GM23338 (cell line): Measurements from ENCODE around the gene NUDT6. TPM values are rescaled to one million over a fixed set of nuclear protein-coding genes. Genes with fewer than 3 reads are reported as not detected.

Experiments
- ATAC-seq: fragments of 200-7000 bp; cut with Tn5 transposase; 3 replicates; pipeline ENCODE4 v1.9.1; 2020
- DNase-seq: peaks from one replicate; pipeline ENCODE4 v3.0.0-alpha.2; 2015; ENCODE audit warnings: low spot score
- H2AFZ ChIP-seq: fragments of 200-600 bp; sonication (generic); 2 replicates; pipeline ENCODE4 v1.8.0; 2016; ENCODE audit warnings: antibody characterized with exemption, mild to moderate bottlenecking, moderate library complexity
- H3F3A ChIP-seq: fragments of 200-600 bp; sonication (generic); replicated peaks from 2 replicates; pipeline ENCODE4 v1.8.0; 2017; ENCODE audit warnings: antibody characterized with exemption, mixed run types, low read depth
- H3K27ac ChIP-seq: fragments of 200-600 bp; sonication (generic); 2 replicates; pipeline ENCODE4 v1.6.1; 2016; ENCODE audit warnings: low read depth
- H3K27me3 ChIP-seq: fragments of 200-600 bp; sonication (generic); 2 replicates; pipeline ENCODE4 v1.8.0; 2016; ENCODE audit warnings: mild to moderate bottlenecking, mixed run types, moderate library complexity; ENCODE audit not compliant: insufficient read depth
- H3K36me3 ChIP-seq: fragments of 200-600 bp; sonication (generic); 2 replicates; pipeline ENCODE4 v1.8.0; 2016; ENCODE audit warnings: mild to moderate bottlenecking; ENCODE audit not compliant: insufficient read depth
- H3K4me1 ChIP-seq: fragments of 200-600 bp; sonication (generic); 2 replicates; pipeline ENCODE4 v1.8.0; 2016; ENCODE audit warnings: mild to moderate bottlenecking, moderate library complexity; ENCODE audit not compliant: insufficient read depth
- H3K4me2 ChIP-seq: fragments of 200-600 bp; sonication (generic); 2 replicates; pipeline ENCODE4 v1.7.1; 2017; ENCODE audit warnings: mixed run types
- H3K4me3 ChIP-seq: fragments of 200-600 bp; sonication (generic); 2 replicates; pipeline ENCODE4 v1.6.1; 2016; ENCODE audit warnings: mixed run types
- H3K79me2 ChIP-seq: fragments of 200-600 bp; sonication (generic); replicated peaks from 2 replicates; pipeline ENCODE4 v1.8.0; 2017; ENCODE audit warnings: mild to moderate bottlenecking; ENCODE audit not compliant: insufficient read depth
- H3K9me2 ChIP-seq: fragments of 200-600 bp; sonication (generic); 2 replicates; pipeline ENCODE4 v1.8.0; 2017; ENCODE audit not compliant: insufficient read depth
- H4K20me1 ChIP-seq: fragments of 200-600 bp; sonication (generic); replicated peaks from 2 replicates; pipeline ENCODE4 v1.8.0; 2017; ENCODE audit warnings: mild to moderate bottlenecking; ENCODE audit not compliant: insufficient read depth
- H3K27ac Mint-ChIP-seq: 2 replicates; pipeline ENCODE4 v1.8.0; 2020; ENCODE audit warnings: inconsistent platforms, mild to moderate bottlenecking, moderate library complexity, mixed read lengths
- H3K27me3 Mint-ChIP-seq: 3 replicates; pipeline ENCODE4 v1.8.0; 2022; ENCODE audit warnings: low read depth, mild to moderate bottlenecking, moderate library complexity, mixed read lengths, inconsistent platforms; ENCODE audit not compliant: insufficient read depth, poor library complexity
- H3K36me3 Mint-ChIP-seq: 3 replicates; pipeline ENCODE4 v1.8.0; 2021; ENCODE audit warnings: low read depth, mild to moderate bottlenecking, inconsistent platforms, moderate library complexity, mixed read lengths
- H3K4me1 Mint-ChIP-seq: 3 replicates; pipeline ENCODE4 v1.8.0; 2020; ENCODE audit warnings: mild to moderate bottlenecking, inconsistent platforms, mixed read lengths
- H3K4me3 Mint-ChIP-seq: 3 replicates; pipeline ENCODE4 v1.8.0; 2021; ENCODE audit warnings: moderate library complexity, mild to moderate bottlenecking, inconsistent platforms, mixed read lengths
- H3K9me3 Mint-ChIP-seq: 3 replicates; pipeline ENCODE4 v1.8.0; 2020; ENCODE audit warnings: moderate library complexity, mild to moderate bottlenecking, inconsistent platforms, mixed read lengths
- CREB1 ChIP-seq: fragments of 250-450 bp; sonication (Bioruptor Pico); IDR thresholded peaks from 2 replicates; pipeline ENCODE4 v1.5.0; 2020; ENCODE audit warnings: low read depth, mild to moderate bottlenecking, moderate library complexity
- EZH2 ChIP-seq: fragments of 200-600 bp; sonication (generic); IDR thresholded peaks from one replicate; pipeline ENCODE4 v1.8.0; 2017; ENCODE audit warnings: antibody characterized with exemption, mild to moderate bottlenecking, low read depth; ENCODE audit not compliant: unreplicated experiment
- EZH2phosphoT487 ChIP-seq: fragments of 200-600 bp; sonication (generic); IDR thresholded peaks from one replicate; pipeline ENCODE4 v1.8.1; 2018; ENCODE audit warnings: antibody characterized with exemption; ENCODE audit not compliant: unreplicated experiment
- JUNB ChIP-seq: IDR thresholded peaks from one replicate; pipeline ENCODE4 v1.6.1; 2016; ENCODE audit warnings: antibody characterized with exemption; ENCODE audit not compliant: unreplicated experiment
- POLR2AphosphoS5 ChIP-seq: IDR thresholded peaks from 2 replicates; pipeline ENCODE4 v1.6.1; 2016; ENCODE audit warnings: antibody characterized with exemption, low read depth
- ZNF114 ChIP-seq: fragments of 250-450 bp; sonication (Bioruptor Pico); IDR thresholded peaks from 2 replicates; pipeline ENCODE4 v1.5.0; 2020; ENCODE audit warnings: mild to moderate bottlenecking, moderate library complexity
- ZNF331 ChIP-seq: fragments of 250-450 bp; sonication (Bioruptor Pico); IDR thresholded peaks from 2 replicates; pipeline ENCODE4 v1.5.0; 2020; ENCODE audit warnings: low read depth, mild to moderate bottlenecking, moderate library complexity
- polyA plus RNA-seq: library from polyadenylated mRNA; unstranded; fragments of >200 nt; fragmentation: Nextera tagmentation; extraction: Ambion mirVana; gene quantifications from 2 replicates; pipeline ENCODE4 v1.2.1, GENCODE V29; 2016
- total RNA-seq: library from RNA; depleted of rRNA; stranded (reverse); fragments of >200 nt; shearing (Covaris generic); gene quantifications from 2 replicates; pipeline ENCODE4 v1.2.3, GENCODE V29; 2014
- TF ChIP-seq, protein P1 (sequence below): IDR thresholded peaks from one replicate; pipeline ENCODE4 v1.6.1; 2018; ENCODE audit warnings: antibody characterized with exemption; ENCODE audit not compliant: unreplicated experiment
- TF ChIP-seq, protein P2 (sequence below): fragments of 250-450 bp; sonication (Bioruptor Pico); IDR thresholded peaks from 2 replicates; pipeline ENCODE4 v1.5.0; 2020; ENCODE audit warnings: mild to moderate bottlenecking, moderate library complexity
- TF ChIP-seq, protein P3 (sequence below): IDR thresholded peaks from 2 replicates; pipeline ENCODE4 v1.6.1; 2016; ENCODE audit warnings: antibody characterized with exemption
- TF ChIP-seq, protein P4 (sequence below), 2 experiments: fragments of 200-600 bp in 1 of 2; sonication (generic) in 1 of 2; conservative IDR thresholded peaks; 2 replicates each; pipeline versions ENCODE4 v1.5.1 to v1.6.1; 2016 to 2017; ENCODE audit warnings: antibody characterized with exemption in 2 of 2, low read depth in 2 of 2, mild to moderate bottlenecking in 2 of 2, moderate library complexity in 1 of 2

The NUDT6 gene
- total and polyA plus RNA-seq, 2 experiments from 2014 or later: 4.9 to 9.1 TPM

DNA sequence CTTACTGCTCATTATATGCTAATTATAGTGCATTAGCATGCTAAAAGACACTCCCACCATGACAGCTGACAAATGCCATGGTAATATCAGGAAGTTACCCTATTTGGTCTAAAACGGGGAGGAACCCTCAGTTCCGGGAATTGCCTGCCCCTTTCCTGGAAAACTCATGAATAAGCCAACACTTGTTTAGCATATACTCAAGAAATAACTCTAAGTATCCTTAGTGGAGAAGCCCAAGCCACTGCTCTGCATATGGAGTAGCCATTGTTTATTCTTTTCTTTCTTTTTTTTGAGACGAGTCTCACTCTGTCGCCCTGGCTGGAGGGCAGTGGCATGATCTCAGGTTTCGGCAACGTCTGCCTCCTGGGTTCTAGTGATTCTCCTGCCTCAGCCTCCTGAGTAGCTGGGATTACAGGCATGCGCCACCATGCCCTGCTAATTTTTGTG, 15.5 kb downstream of the NUDT6 start:
- no peak overlapping the region for H3K4me2 ChIP-seq
- Mint-ChIP-seq H3K9me3 (no peaks in the 10 kb centered on the region), H3K36me3 (peaks cover 4% of the 10 kb centered on the region; the same call in 1 of the 3 replicates), H3K4me3 (no peak overlapping the region), H3K27me3 (peaks cover 10% of the 10 kb centered on the region), H3K27ac (no peak overlapping the region), H3K4me1 (peaks cover 27% of the 10 kb centered on the region; the same call in 2 of the 3 replicates)
- no peak overlapping the region for H3K4me3 ChIP-seq
- H3K36me3 ChIP-seq: no peaks in the 10 kb centered on the region
- no peak overlapping the region for H2AFZ ChIP-seq
- no peak for ATAC-seq
- H3K27me3 ChIP-seq: no peaks in the 10 kb centered on the region
- H4K20me1 ChIP-seq: no peaks in the 10 kb centered on the region
- H3K79me2 ChIP-seq: no peaks in the 10 kb centered on the region
- DNase-seq: no peak
- peaks cover 17% of the 10 kb centered on the region for H3K4me1 ChIP-seq
- TF ChIP-seq CREB1 (CRISPR knock-in tag) (no peak), ZNF331 (CRISPR knock-in tag) (no peak), EZH2phosphoT487 (no peak), EZH2 (no peak), JUNB (no peak), POLR2AphosphoS5 (no peak), ZNF114 (no peak)
- TF ChIP-seq, protein P1, sequence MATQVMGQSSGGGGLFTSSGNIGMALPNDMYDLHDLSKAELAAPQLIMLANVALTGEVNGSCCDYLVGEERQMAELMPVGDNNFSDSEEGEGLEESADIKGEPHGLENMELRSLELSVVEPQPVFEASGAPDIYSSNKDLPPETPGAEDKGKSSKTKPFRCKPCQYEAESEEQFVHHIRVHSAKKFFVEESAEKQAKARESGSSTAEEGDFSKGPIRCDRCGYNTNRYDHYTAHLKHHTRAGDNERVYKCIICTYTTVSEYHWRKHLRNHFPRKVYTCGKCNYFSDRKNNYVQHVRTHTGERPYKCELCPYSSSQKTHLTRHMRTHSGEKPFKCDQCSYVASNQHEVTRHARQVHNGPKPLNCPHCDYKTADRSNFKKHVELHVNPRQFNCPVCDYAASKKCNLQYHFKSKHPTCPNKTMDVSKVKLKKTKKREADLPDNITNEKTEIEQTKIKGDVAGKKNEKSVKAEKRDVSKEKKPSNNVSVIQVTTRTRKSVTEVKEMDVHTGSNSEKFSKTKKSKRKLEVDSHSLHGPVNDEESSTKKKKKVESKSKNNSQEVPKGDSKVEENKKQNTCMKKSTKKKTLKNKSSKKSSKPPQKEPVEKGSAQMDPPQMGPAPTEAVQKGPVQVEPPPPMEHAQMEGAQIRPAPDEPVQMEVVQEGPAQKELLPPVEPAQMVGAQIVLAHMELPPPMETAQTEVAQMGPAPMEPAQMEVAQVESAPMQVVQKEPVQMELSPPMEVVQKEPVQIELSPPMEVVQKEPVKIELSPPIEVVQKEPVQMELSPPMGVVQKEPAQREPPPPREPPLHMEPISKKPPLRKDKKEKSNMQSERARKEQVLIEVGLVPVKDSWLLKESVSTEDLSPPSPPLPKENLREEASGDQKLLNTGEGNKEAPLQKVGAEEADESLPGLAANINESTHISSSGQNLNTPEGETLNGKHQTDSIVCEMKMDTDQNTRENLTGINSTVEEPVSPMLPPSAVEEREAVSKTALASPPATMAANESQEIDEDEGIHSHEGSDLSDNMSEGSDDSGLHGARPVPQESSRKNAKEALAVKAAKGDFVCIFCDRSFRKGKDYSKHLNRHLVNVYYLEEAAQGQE: no peak
- TF ChIP-seq, protein P2, sequence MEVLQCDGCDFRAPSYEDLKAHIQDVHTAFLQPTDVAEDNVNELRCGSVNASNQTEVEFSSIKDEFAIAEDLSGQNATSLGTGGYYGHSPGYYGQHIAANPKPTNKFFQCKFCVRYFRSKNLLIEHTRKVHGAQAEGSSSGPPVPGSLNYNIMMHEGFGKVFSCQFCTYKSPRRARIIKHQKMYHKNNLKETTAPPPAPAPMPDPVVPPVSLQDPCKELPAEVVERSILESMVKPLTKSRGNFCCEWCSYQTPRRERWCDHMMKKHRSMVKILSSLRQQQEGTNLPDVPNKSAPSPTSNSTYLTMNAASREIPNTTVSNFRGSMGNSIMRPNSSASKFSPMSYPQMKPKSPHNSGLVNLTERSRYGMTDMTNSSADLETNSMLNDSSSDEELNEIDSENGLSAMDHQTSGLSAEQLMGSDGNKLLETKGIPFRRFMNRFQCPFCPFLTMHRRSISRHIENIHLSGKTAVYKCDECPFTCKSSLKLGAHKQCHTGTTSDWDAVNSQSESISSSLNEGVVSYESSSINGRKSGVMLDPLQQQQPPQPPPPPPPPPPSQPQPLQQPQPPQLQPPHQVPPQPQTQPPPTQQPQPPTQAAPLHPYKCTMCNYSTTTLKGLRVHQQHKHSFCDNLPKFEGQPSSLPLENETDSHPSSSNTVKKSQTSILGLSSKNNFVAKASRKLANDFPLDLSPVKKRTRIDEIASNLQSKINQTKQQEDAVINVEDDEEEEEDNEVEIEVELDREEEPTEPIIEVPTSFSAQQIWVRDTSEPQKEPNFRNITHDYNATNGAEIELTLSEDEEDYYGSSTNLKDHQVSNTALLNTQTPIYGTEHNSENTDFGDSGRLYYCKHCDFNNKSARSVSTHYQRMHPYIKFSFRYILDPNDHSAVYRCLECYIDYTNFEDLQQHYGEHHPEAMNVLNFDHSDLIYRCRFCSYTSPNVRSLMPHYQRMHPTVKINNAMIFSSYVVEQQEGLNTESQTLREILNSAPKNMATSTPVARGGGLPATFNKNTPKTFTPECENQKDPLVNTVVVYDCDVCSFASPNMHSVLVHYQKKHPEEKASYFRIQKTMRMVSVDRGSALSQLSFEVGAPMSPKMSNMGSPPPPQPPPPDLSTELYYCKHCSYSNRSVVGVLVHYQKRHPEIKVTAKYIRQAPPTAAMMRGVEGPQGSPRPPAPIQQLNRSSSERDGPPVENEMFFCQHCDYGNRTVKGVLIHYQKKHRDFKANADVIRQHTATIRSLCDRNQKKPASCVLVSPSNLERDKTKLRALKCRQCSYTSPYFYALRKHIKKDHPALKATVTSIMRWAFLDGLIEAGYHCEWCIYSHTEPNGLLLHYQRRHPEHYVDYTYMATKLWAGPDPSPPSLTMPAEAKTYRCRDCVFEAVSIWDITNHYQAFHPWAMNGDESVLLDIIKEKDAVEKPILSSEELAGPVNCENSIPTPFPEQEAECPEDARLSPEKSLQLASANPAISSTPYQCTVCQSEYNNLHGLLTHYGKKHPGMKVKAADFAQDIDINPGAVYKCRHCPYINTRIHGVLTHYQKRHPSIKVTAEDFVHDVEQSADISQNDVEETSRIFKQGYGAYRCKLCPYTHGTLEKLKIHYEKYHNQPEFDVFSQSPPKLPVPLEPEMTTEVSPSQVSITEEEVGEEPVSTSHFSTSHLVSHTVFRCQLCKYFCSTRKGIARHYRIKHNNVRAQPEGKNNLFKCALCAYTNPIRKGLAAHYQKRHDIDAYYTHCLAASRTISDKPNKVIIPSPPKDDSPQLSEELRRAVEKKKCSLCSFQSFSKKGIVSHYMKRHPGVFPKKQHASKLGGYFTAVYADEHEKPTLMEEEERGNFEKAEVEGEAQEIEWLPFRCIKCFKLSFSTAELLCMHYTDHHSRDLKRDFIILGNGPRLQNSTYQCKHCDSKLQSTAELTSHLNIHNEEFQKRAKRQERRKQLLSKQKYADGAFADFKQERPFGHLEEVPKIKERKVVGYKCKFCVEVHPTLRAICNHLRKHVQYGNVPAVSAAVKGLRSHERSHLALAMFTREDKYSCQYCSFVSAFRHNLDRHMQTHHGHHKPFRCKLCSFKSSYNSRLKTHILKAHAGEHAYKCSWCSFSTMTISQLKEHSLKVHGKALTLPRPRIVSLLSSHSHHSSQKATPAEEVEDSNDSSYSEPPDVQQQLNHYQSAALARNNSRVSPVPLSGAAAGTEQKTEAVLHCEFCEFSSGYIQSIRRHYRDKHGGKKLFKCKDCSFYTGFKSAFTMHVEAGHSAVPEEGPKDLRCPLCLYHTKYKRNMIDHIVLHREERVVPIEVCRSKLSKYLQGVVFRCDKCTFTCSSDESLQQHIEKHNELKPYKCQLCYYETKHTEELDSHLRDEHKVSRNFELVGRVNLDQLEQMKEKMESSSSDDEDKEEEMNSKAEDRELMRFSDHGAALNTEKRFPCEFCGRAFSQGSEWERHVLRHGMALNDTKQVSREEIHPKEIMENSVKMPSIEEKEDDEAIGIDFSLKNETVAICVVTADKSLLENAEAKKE (CRISPR knock-in tag): no peak
- TF ChIP-seq, protein P3, sequence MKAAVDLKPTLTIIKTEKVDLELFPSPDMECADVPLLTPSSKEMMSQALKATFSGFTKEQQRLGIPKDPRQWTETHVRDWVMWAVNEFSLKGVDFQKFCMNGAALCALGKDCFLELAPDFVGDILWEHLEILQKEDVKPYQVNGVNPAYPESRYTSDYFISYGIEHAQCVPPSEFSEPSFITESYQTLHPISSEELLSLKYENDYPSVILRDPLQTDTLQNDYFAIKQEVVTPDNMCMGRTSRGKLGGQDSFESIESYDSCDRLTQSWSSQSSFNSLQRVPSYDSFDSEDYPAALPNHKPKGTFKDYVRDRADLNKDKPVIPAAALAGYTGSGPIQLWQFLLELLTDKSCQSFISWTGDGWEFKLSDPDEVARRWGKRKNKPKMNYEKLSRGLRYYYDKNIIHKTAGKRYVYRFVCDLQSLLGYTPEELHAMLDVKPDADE: no peak
- TF ChIP-seq, protein P4, sequence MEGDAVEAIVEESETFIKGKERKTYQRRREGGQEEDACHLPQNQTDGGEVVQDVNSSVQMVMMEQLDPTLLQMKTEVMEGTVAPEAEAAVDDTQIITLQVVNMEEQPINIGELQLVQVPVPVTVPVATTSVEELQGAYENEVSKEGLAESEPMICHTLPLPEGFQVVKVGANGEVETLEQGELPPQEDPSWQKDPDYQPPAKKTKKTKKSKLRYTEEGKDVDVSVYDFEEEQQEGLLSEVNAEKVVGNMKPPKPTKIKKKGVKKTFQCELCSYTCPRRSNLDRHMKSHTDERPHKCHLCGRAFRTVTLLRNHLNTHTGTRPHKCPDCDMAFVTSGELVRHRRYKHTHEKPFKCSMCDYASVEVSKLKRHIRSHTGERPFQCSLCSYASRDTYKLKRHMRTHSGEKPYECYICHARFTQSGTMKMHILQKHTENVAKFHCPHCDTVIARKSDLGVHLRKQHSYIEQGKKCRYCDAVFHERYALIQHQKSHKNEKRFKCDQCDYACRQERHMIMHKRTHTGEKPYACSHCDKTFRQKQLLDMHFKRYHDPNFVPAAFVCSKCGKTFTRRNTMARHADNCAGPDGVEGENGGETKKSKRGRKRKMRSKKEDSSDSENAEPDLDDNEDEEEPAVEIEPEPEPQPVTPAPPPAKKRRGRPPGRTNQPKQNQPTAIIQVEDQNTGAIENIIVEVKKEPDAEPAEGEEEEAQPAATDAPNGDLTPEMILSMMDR (conservative IDR thresholded peaks at IDR 0.05; ENCODE audit: low read depth in 2 of 2): no peak
- H3K27ac ChIP-seq: no peak overlapping the region
- no peaks in the 10 kb centered on the region; the same call in 1 of the 2 replicates for H3F3A ChIP-seq
- H3K9me2 ChIP-seq: no peaks in the 10 kb centered on the region
